ENCODE data around the gene BANK1. TPM values are rescaled to one million over a fixed set of nuclear protein-coding genes. Genes with fewer than 3 reads are reported as not detected.
A peak's percentile ranks its signal among the peaks of the same experiment; 100 is the strongest.

Gene BANK1
- 1 to 10 TPM in 1 of 4 donors, under 1 TPM in 3; 0.27 to 1.2 (median 0.51) TPM for total RNA-seq

GRCh38 chr4:101790521-101791181 is at the start of gene BANK1:
TSS of gene BANK1 (plus strand) at chr4:101790730. CDS start at chr4:101790881, 151 bp downstream.
- Histone ChIP-seq H3K4me1 (peaks cover 0 to 11% (median 4%) of the 10 kb centered on the region in 3 donors), H3K36me3 (no peaks in the 10 kb centered on the region), H3K9me3 (no peaks in the 10 kb centered on the region), H3K27ac (peak within 1 kb of the TSS in 3 of 4 donors; percentile 30 to 61 (median 44)), H3K4me3 (peak within 1 kb of the TSS; percentile 40 to 72 (median 56)), H3K27me3 (peaks cover 0 to 11% (median 0%) of the 10 kb centered on the region in 4 donors)
- TF ChIP-seq CTCF (IDR thresholded peaks at IDR 0.05) (no peak), POLR2A (IDR thresholded peaks at IDR 0.05) (peak in 1 of 4 donors; percentile 9)
- intact Hi-C loops (cut with DNase I) = no loop called here
- DNase-seq = peak; percentile 20
- WGBS, 2 donors = 31 to 35% methylated on average over 10 to 14 of the region's 44 CpGs

- Histone ChIP-seq H3K9me3 (no peaks in the 10 kb centered on the region), H3K4me3 (no peak overlapping the region), H3K27ac (no peak overlapping the region), H3K4me1 (peaks cover 0 to 5% (median 0%) of the 10 kb centered on the region in 3 donors), H3K27me3 (no peaks in the 10 kb centered on the region), H3K36me3 (no peaks in the 10 kb centered on the region)
- intact Hi-C loops (cut with DNase I) = no loop called here
- TF ChIP-seq POLR2A (IDR thresholded peaks at IDR 0.05) (no peak), CTCF (IDR thresholded peaks at IDR 0.05) (no peak)
- WGBS, 2 donors = 42 to 47% methylated on average over 2 of the region's 2 CpGs
- no peak for DNase-seq
Measured at GRCh38 chr4:101753721-101754120, 36.8 kb upstream of the BANK1 start.

GRCh38 chr4:101756181-101756580 is 34.3 kb upstream of the BANK1 start:
- no peaks in the 10 kb centered on the region for H3K27me3 ChIP-seq
- peaks cover 0 to 5% (median 0%) of the 10 kb centered on the region in 3 donors for H3K4me1 ChIP-seq
- H3K4me3 ChIP-seq = no peak overlapping the region
- TF ChIP-seq POLR2A (IDR thresholded peaks at IDR 0.05) = no peak
- TF ChIP-seq CTCF (IDR thresholded peaks at IDR 0.05) = no peak
- 13 to 16% methylated on average over 2 of the region's 2 CpGs for WGBS, 2 donors
- DNase-seq = no peak
- no peaks in the 10 kb centered on the region for H3K9me3 ChIP-seq
- intact Hi-C loops (cut with DNase I) = no loop called here
- H3K36me3 ChIP-seq = no peaks in the 10 kb centered on the region
- no peak overlapping the region for H3K27ac ChIP-seq

DNA sequence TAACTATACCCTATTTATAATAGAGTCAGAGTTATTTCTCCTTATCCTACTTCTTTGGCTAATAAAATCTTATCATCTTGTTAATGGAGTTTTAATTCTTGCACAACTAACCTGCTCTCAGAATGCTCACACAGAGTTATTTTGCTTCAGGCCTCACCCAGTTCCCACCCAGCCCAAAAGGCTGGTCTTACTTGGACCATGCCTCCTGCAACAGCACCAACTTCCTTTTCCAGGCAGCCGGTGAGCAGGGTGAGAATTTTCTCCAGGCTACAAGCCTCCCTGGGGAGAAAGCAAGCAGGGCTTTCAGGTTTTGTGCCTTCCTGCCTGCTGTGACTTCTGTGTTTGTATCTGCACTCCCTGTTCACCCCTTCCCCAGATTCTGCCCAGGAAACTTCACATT is 29.1 kb upstream of the BANK1 start:
- Histone ChIP-seq H3K4me3 (no peak overlapping the region), H3K27ac (no peak overlapping the region), H3K9me3 (no peaks in the 10 kb centered on the region), H3K4me1 (peaks cover 0 to 4% (median 0%) of the 10 kb centered on the region in 3 donors), H3K27me3 (no peaks in the 10 kb centered on the region), H3K36me3 (no peaks in the 10 kb centered on the region)
- DNase-seq = no peak
- WGBS, 2 donors = 20 to 67% methylated on average over 1 of the region's 1 CpG
- intact Hi-C loops (cut with DNase I) = no loop called here
- TF ChIP-seq POLR2A (IDR thresholded peaks at IDR 0.05) (no peak), CTCF (IDR thresholded peaks at IDR 0.05) (no peak)

GRCh38 chr4:101762025-101762424 is 28.5 kb upstream of the BANK1 start:
- H3K4me1 ChIP-seq = no peaks in the 10 kb centered on the region
- intact Hi-C loops (cut with DNase I) = no loop called here
- WGBS, 2 donors = 85 to 87% methylated on average over 2 of the region's 2 CpGs
- TF ChIP-seq CTCF (IDR thresholded peaks at IDR 0.05) (no peak), POLR2A (IDR thresholded peaks at IDR 0.05) (no peak)
- H3K4me3 ChIP-seq = no peak overlapping the region
- no peaks in the 10 kb centered on the region for H3K27me3 ChIP-seq
- H3K27ac ChIP-seq = no peak overlapping the region
- no peaks in the 10 kb centered on the region for H3K9me3 ChIP-seq
- no peaks in the 10 kb centered on the region for H3K36me3 ChIP-seq
- no peak for DNase-seq
